DOHH2 (cell line): ENCODE results near the gene DMD.
"Not testable (repeated sequence)": the region's sequence is repeated elsewhere in the genome, so short reads cannot be mapped to it uniquely, and the experiment has no call there.

Source experiments
- H3F3A ChIP-seq: fragments of 200-600 bp; sonication (generic), shearing (Covaris generic); 2 replicates; pipeline ENCODE4 v1.6.0; 2016; ENCODE audit warnings: antibody characterized with exemption, mild to moderate bottlenecking; ENCODE audit not compliant: control insufficient read depth, insufficient read depth
- H3K27ac ChIP-seq: fragments of 200-600 bp; sonication (generic); 2 replicates; pipeline ENCODE4 v1.5.1; 2014; ENCODE audit warnings: low read depth, mild to moderate bottlenecking, low read length, moderate library complexity
- H3K27me3 ChIP-seq: fragments of 200-600 bp; sonication (generic); 2 replicates; pipeline ENCODE4 v1.6.1; 2014; ENCODE audit warnings: mild to moderate bottlenecking, low read length, mixed read lengths; ENCODE audit not compliant: control insufficient read depth
- H3K36me3 ChIP-seq: fragments of 200-600 bp; sonication (generic); 2 replicates; pipeline ENCODE4 v1.6.1; 2014; ENCODE audit warnings: mild to moderate bottlenecking, low read length, moderate library complexity, mixed read lengths; ENCODE audit not compliant: control insufficient read depth
- H3K4me1 ChIP-seq: fragments of 200-600 bp; sonication (generic); 2 replicates; pipeline ENCODE4 v1.6.1; 2014; ENCODE audit warnings: mild to moderate bottlenecking, low read length, mixed read lengths; ENCODE audit not compliant: control insufficient read depth
- H3K4me2 ChIP-seq: fragments of 200-600 bp; sonication (generic); 2 replicates; pipeline ENCODE4 v1.6.0; 2014; ENCODE audit warnings: mild to moderate bottlenecking, low read length, moderate library complexity
- H3K4me3 ChIP-seq: fragments of 200-600 bp; sonication (generic); 2 replicates; pipeline ENCODE4 v1.5.1; 2014; ENCODE audit warnings: mild to moderate bottlenecking, low read length, mixed read lengths
- H3K79me2 ChIP-seq: fragments of 200-600 bp; sonication (generic); 2 replicates; pipeline ENCODE4 v1.6.1; 2014; ENCODE audit warnings: mild to moderate bottlenecking, low read length, mixed read lengths; ENCODE audit not compliant: control insufficient read depth
- H3K9me2 ChIP-seq: fragments of 200-600 bp; sonication (generic); replicated peaks from 2 replicates; pipeline ENCODE4 v1.6.1; 2014; ENCODE audit warnings: mild to moderate bottlenecking, low read length, mixed read lengths; ENCODE audit not compliant: control insufficient read depth
- H3K9me3 ChIP-seq: fragments of 200-600 bp; sonication (generic); 2 replicates; pipeline ENCODE4 v1.6.1; 2014; ENCODE audit warnings: antibody characterized with exemption, low read length, mixed read lengths; ENCODE audit not compliant: control insufficient read depth, insufficient read depth
- H4K20me1 ChIP-seq: fragments of 200-600 bp; sonication (generic); 2 replicates; pipeline ENCODE4 v1.6.0; 2014; ENCODE audit warnings: low read depth, mild to moderate bottlenecking, antibody characterized with exemption, low read length, moderate library complexity; ENCODE audit not compliant: control insufficient read depth, insufficient read depth
- EZH2phosphoT487 ChIP-seq: fragments of 200-600 bp; sonication (generic); IDR thresholded peaks from 2 replicates; pipeline ENCODE4 v1.6.1; 2017; ENCODE audit warnings: borderline replicate concordance, mild to moderate bottlenecking, antibody characterized with exemption, low read length, moderate library complexity, mixed read lengths
- TF ChIP-seq, protein P1 (sequence below): fragments of 200-600 bp; sonication (generic); IDR thresholded peaks from one replicate; pipeline ENCODE4 v1.5.1; 2014; ENCODE audit warnings: antibody characterized with exemption, mild to moderate bottlenecking, low read depth, low read length; ENCODE audit not compliant: poor library complexity, severe bottlenecking

The DMD gene

GRCh38 chrX:31487951-31488350 is 1723.4 kb downstream of the DMD start:
- no peaks in the 10 kb centered on the region for H4K20me1 ChIP-seq
- no peak overlapping the region for H3K4me3 ChIP-seq
- no peaks in the 10 kb centered on the region for H3F3A ChIP-seq
- no peaks in the 10 kb centered on the region for H3K9me3 ChIP-seq
- H3K4me1 ChIP-seq = no peaks in the 10 kb centered on the region
- H3K27ac ChIP-seq = no peak overlapping the region
- H3K79me2 ChIP-seq = no peaks in the 10 kb centered on the region
- no peaks in the 10 kb centered on the region for H3K27me3 ChIP-seq
- H3K36me3 ChIP-seq = no peaks in the 10 kb centered on the region
- TF ChIP-seq, protein P1, sequence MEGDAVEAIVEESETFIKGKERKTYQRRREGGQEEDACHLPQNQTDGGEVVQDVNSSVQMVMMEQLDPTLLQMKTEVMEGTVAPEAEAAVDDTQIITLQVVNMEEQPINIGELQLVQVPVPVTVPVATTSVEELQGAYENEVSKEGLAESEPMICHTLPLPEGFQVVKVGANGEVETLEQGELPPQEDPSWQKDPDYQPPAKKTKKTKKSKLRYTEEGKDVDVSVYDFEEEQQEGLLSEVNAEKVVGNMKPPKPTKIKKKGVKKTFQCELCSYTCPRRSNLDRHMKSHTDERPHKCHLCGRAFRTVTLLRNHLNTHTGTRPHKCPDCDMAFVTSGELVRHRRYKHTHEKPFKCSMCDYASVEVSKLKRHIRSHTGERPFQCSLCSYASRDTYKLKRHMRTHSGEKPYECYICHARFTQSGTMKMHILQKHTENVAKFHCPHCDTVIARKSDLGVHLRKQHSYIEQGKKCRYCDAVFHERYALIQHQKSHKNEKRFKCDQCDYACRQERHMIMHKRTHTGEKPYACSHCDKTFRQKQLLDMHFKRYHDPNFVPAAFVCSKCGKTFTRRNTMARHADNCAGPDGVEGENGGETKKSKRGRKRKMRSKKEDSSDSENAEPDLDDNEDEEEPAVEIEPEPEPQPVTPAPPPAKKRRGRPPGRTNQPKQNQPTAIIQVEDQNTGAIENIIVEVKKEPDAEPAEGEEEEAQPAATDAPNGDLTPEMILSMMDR = no peak
- no peak for TF ChIP-seq EZH2phosphoT487
- H3K4me2 ChIP-seq = no peak overlapping the region
- no peaks in the 10 kb centered on the region for H3K9me2 ChIP-seq

- H3K9me2 ChIP-seq = no peaks in the 10 kb centered on the region
- no peak overlapping the region for H3K27ac ChIP-seq
- TF ChIP-seq EZH2phosphoT487 = no peak
- TF ChIP-seq, protein P1 = no peak
- H3K36me3 ChIP-seq = no peaks in the 10 kb centered on the region
- H3K9me3 ChIP-seq = no peaks in the 10 kb centered on the region
- no peaks in the 10 kb centered on the region for H3F3A ChIP-seq
- H3K4me3 ChIP-seq = no peak overlapping the region
- no peaks in the 10 kb centered on the region for H3K4me1 ChIP-seq
- H3K4me2 ChIP-seq = no peak overlapping the region
- H3K27me3 ChIP-seq = no peaks in the 10 kb centered on the region
- no peaks in the 10 kb centered on the region for H3K79me2 ChIP-seq
- H4K20me1 ChIP-seq = no peaks in the 10 kb centered on the region
Observed at GRCh38 chrX:31483336-31483735, 1728.0 kb downstream of the DMD start.

GRCh38 chrX:31480696-31481095 is 1730.7 kb downstream of the DMD start:
- TF ChIP-seq, protein P1 = no peak
- no peak for TF ChIP-seq EZH2phosphoT487
- H3K27me3 ChIP-seq = no peaks in the 10 kb centered on the region
- H3K9me2 ChIP-seq = no peaks in the 10 kb centered on the region
- no peak overlapping the region for H3K27ac ChIP-seq
- H3K4me1 ChIP-seq = no peaks in the 10 kb centered on the region
- H4K20me1 ChIP-seq = no peaks in the 10 kb centered on the region
- H3K36me3 ChIP-seq = no peaks in the 10 kb centered on the region
- no peaks in the 10 kb centered on the region for H3F3A ChIP-seq
- no peaks in the 10 kb centered on the region for H3K9me3 ChIP-seq
- no peak overlapping the region for H3K4me2 ChIP-seq
- no peaks in the 10 kb centered on the region for H3K79me2 ChIP-seq
- H3K4me3 ChIP-seq = no peak overlapping the region

DNA sequence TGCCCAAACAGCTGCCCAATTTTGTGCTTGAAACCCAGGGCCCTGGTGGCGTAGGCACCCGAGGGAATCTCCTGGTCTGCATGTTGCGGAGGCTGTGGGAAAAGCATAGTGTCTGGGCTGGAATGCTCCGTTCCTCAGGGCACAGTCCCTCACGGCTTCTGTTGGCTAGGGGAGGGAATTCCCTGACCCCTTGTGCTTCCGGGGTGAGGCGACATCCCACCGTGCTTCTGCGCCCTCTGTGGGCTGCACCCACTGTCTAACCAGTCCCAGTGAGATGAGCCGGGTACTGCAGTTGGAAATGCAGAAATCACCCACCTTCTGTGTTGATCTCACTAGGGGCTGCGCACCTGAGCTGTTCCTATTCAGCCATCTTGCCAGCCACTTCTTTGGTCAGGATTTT is 1740.1 kb downstream of the DMD start:
- no peaks in the 10 kb centered on the region for H3K79me2 ChIP-seq
- no peaks in the 10 kb centered on the region for H3K27me3 ChIP-seq
- no peak overlapping the region for H3K27ac ChIP-seq
- TF ChIP-seq, protein P1 = no peak
- TF ChIP-seq EZH2phosphoT487 = no peak
- H3F3A ChIP-seq = no peaks in the 10 kb centered on the region
- H3K4me1 ChIP-seq = no peaks in the 10 kb centered on the region
- H3K4me2 ChIP-seq = no peak overlapping the region
- no peaks in the 10 kb centered on the region for H3K9me2 ChIP-seq
- no peaks in the 10 kb centered on the region for H3K9me3 ChIP-seq
- H3K36me3 ChIP-seq = no peaks in the 10 kb centered on the region
- no peaks in the 10 kb centered on the region for H4K20me1 ChIP-seq
- H3K4me3 ChIP-seq = no peak overlapping the region

DNA sequence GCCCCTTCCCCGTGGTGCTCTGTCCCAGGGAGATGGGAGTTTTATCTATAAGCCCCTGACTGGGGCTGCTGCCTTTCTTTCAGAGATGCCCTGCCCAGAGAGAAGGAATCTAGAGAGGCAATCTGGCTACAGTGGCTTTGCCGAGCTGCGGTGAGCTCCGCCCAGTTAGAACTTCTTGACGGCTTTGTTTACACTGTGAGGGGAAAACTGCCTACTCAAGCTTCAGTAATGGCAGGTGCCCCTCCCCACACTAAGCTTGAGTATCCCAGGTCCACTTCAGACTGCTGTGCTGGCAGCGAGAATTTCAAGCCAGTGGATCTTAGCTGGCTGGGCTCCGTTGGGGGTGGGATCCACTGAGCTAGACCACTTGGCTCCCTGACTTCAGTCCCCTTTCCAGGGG is 1740.6 kb downstream of the DMD start:
- H3K4me1 ChIP-seq, H3K4me3 ChIP-seq, H3K27ac ChIP-seq, H3K4me2 ChIP-seq, H3F3A ChIP-seq, H3K36me3 ChIP-seq, H3K9me2 ChIP-seq, H3K79me2 ChIP-seq, H4K20me1 ChIP-seq, H3K27me3 ChIP-seq, H3K9me3 ChIP-seq: not testable (repeated sequence)
